HUDEP-2 (cell line): ENCODE results near the gene ST8SIA1.
"Not testable (repeated sequence)": the region's sequence is repeated elsewhere in the genome, so short reads cannot be mapped to it uniquely, and the experiment has no call there.

Source experiments
- DNase-seq, 76 experiments: peaks; one replicate each; lab custom pipeline; 2025; ENCODE audit not compliant: unreplicated experiment in 76 of 76; lab: John Stamatoyannopoulos, UW

The ST8SIA1 gene

DNA sequence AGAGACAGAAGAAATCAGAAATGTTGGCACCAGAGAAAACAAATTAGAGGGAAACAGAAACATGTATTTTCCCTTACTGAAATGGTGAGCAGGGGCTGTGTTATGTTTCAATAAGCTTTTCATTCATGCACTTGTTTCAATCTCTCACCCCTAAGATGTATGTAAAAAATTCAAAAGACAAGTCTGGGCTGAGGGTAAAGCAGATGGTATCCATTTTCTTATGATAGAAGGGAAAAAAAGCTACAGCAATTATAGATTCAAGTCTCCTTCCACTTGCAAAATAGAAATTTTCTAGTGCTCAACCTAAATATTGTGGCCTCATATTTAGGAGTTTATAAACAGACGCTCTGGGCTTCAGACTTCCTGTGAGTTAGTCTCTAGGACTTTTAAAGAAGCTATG, 138.3 kb downstream of the ST8SIA1 start:
- DNase-seq: no peak

DNA sequence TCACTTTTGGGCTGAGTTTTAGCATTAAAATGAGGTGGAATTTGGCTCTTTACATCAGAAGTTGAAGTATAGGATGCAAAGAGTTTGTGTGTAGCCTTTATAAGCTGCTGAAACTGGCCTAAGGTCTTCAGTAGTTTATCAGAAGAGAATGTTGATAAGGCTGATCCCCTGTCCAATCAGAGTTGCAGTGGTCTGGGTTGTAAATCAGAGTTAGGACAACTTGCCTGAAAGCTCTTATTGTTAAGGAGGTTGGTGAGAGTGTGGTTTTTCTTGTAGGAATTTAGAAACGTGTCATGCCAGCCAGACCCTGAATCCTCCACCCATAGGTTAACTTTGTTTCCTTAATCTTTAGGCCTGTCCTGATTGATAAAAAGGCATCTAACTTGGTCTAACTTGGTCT, 143.5 kb downstream of the ST8SIA1 start:
- no peak for DNase-seq

DNA sequence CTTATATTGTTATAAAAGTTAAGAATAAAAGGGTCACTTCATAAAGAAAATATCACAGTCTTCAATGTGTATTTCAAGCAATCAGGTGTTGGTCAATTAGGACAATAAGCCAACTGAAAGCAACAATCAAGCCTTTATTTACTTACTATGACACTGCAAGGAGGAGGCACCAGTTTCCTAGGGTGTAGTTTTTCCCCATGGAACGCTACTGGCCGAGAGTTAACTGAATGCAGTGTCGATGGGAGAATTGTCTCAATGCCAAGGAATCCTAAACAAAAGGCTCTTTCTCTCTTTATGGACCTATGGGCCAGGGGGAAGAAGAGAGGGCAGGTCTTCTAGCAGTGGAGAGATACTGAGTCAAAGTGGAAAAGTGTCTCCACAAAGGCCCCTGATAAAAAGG, 146.1 kb downstream of the ST8SIA1 start:
- DNase-seq: no peak

DNA sequence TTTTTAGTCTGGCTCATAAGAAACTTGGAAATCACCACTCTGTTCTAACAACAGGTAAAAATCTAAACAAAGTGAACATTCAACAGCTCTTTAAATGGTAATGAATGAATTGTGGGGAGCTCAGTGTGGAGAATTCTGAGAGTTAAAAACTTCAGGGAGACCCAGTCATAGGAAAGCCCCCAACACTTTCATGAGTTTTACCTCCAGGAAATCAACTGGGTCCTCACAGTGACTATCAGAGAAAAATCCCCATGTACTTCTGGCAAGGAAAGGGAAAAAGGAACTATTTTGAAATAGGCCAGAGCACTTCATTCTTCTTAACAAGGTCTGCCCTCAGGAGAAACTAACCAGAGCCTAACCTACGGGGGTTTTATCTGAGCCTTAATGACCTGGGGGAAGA, 153.8 kb downstream of the ST8SIA1 start:
- DNase-seq: no peak

DNA sequence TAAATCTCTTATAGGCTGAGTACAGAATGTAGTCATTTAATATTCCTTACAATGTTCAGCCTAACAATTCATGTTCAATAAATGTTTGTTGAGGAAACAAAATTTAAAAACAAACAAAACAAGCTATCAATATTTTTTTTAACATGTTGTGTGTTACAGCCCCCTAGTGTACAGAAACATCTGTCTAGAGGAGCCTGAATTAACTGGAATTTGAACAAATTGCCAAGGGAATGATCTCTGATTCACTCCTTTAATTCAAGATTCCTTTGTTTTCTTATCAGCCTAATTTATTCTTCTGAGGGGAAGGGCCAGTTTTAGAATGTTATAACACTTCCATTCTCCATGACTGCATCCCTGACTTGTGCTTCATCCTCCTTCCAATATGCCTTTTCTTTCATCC, 161.3 kb downstream of the ST8SIA1 start:
- DNase-seq: no peak

DNA sequence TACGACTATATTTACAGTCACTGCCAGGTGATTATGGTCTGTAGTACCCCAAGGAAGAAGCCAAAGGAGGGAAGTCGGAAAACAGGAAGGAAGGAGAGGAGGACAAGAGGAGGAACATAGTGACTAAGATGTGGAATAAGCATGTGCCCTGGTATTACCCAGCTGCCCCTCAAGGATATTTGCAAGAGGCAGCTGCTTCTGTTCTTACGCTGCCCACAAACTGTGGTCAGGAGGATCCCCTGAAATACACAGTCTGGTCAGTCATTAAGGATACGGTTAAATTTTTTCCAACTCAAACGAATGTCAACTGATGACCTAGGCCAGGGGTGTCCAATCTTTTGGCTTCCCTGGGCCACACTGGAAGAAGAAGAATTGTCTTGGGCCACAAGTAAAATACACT, 162.0 kb downstream of the ST8SIA1 start:
- DNase-seq: no peak

- no peak for DNase-seq
These were observed 165.1 kb downstream of the ST8SIA1 start for GRCh38 chr12:22169376-22169775.

DNA sequence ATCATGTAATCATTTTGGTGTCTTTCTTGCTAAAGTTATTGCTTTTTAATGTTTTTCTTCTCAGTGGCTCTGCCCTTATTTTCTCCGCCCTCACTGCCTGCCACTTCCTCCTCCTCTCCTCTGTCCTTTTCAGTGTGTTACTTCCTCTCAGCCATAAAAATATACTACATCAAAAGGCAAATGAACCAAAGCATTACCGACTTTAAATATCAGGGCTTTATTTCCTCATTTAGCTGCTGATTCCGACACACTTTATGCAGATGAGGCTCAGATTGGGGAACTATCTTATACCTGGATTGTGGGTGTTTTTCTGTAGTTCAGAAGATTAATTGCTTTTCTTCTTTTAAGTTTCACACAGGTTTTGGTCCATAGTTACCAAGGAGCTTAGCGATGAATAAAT, 170.4 kb downstream of the ST8SIA1 start:
- no peak for DNase-seq

GRCh38 chr12:22163594-22163993, 170.9 kb downstream of the ST8SIA1 start:
- no peak for DNase-seq

DNA sequence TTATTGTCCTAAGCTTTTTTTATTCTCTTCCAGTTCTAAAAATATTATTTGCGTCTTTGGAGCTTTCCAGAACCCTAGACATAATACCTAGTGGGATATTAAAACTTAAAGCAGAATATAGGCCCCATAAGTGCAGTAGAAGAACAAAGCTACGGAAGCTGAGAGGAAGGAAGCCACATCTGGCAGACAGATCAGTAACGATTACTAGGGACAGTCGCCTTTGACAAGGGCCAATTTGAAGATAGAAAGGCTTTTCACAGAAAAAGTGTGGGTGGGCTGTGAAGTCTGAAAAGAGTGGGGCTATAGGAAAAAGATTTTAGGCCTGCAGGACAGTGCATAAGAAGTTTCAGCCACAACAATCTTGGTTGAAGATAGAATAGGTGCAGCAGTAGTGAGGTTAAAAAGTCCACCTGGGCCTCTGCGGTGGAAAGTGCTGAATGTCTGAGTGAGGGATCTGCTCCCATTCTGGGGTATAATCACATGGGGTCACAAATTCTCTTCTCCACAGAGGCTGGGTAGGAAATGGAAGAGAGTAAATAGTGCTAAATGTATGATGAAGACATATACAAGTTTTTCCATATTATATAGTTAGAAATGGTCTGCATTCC, 174.0 kb downstream of the ST8SIA1 start:
- DNase-seq: no peak

- DNase-seq: not testable (repeated sequence)
These were observed 185.2 kb downstream of the ST8SIA1 start for GRCh38 chr12:22149286-22149685.

GRCh38 chr12:22146686-22147085, 187.8 kb downstream of the ST8SIA1 start:
- peak in 1 of 76 experiments; percentile 1 for DNase-seq
